Hepatocyte (in vitro differentiated cells): ENCODE data around the gene UTS2B.

Experiments used
- CTCF ChIP-seq: fragments of 200-600 bp; sonication (generic); IDR thresholded peaks from 2 replicates; pipeline ENCODE4 v1.5.1; 2016; ENCODE audit warnings: antibody characterized with exemption, mild to moderate bottlenecking; ENCODE audit not compliant: poor library complexity
- EZH2 ChIP-seq: fragments of 200-600 bp; sonication (generic); IDR thresholded peaks from 2 replicates; pipeline ENCODE4 v1.6.1; 2016; ENCODE audit warnings: antibody characterized with exemption, mild to moderate bottlenecking, borderline replicate concordance
- EZH2phosphoT487 ChIP-seq: fragments of 200-600 bp; sonication (generic); IDR thresholded peaks from one replicate; pipeline ENCODE4 v1.6.1; 2018; ENCODE audit warnings: antibody characterized with exemption, mild to moderate bottlenecking, low read depth, moderate library complexity; ENCODE audit not compliant: unreplicated experiment, severe bottlenecking

GRCh38 chr3:191329654-191330529 is at the start of gene UTS2B:
- TF ChIP-seq EZH2phosphoT487: no peak
- no peak for TF ChIP-seq CTCF
- TF ChIP-seq EZH2: no peak
